Lower lobe of right lung (tissue), 2 donors: Measurements from ENCODE around the gene PSMC3IP. TPM values are rescaled to one million over a fixed set of nuclear protein-coding genes. Genes with fewer than 3 reads are reported as not detected.

Experiments used
- ATAC-seq, 2 donors: fragments of 200-7000 bp; cut with Tn5 transposase; one replicate each; pipeline ENCODE4 v1.9.1; 2020 to 2022; ENCODE audit warnings: mild to moderate bottlenecking in 2 of 2, moderate library complexity in 2 of 2
- DNase-seq: peaks from one replicate; pipeline ENCODE4 v3.0.0-alpha.2; 2020
- H3K27ac ChIP-seq: fragments of 200-600 bp; one replicate; pipeline ENCODE4 v1.8.0; 2022
- H3K27me3 ChIP-seq: fragments of 200-600 bp; one replicate; pipeline ENCODE4 v1.8.0; 2022; ENCODE audit warnings: low read depth
- H3K36me3 ChIP-seq: fragments of 200-600 bp; one replicate; pipeline ENCODE4 v1.8.0; 2022; ENCODE audit warnings: mild to moderate bottlenecking
- H3K4me1 ChIP-seq: fragments of 200-600 bp; one replicate; pipeline ENCODE4 v1.8.0; 2022
- H3K4me3 ChIP-seq: fragments of 200-600 bp; one replicate; pipeline ENCODE4 v1.8.0; 2022; ENCODE audit warnings: mild to moderate bottlenecking
- H3K9me3 ChIP-seq: fragments of 200-600 bp; one replicate; pipeline ENCODE4 v1.8.0; 2022
- CTCF ChIP-seq: fragments of 200-600 bp; IDR thresholded peaks from one replicate; pipeline ENCODE4 v1.8.0; 2022; ENCODE audit warnings: antibody characterized with exemption, mild to moderate bottlenecking
- intact Hi-C: fragments of 100-400 bp; cut with DNase I; formaldehyde crosslinking; loops from one replicate; pipeline ENCODE4 v1.11.0; 2022
- total RNA-seq: library from RNA; stranded (reverse); fragmentation: NEBNext Ultra II Directional; extraction: Animal tissue kit (Norgen Biotek cat#: 25700); gene quantifications from one replicate; pipeline ENCODE4 v1.2.1, GENCODE V29; 2021
- donor health status: DM: no; HTN: yes; CAD: no; lungs with severe emphysema.

Gene PSMC3IP
- total RNA-seq, 1 donor from 2014 or later, result 4.8 TPM

- no peak overlapping the region for H3K4me3 ChIP-seq
- H3K4me1 ChIP-seq, result peaks cover 56% of the 10 kb centered on the region
- TF ChIP-seq CTCF, result no peak
- H3K27me3 ChIP-seq, result no peaks in the 10 kb centered on the region
- H3K36me3 ChIP-seq, result peaks cover 28% of the 10 kb centered on the region
- H3K9me3 ChIP-seq, result no peaks in the 10 kb centered on the region
- ATAC-seq (no peak), DNase-seq (no peak)
- intact Hi-C loops, result no loop called here
- H3K27ac ChIP-seq, result peak overlapping the region; percentile 46
Observed at GRCh38 chr17:42525221-42525620, 52.3 kb downstream of the PSMC3IP start.

GRCh38 chr17:42522798-42523278, 54.7 kb downstream of the PSMC3IP start:
- Histone ChIP-seq H3K4me1 (peaks cover 70% of the 10 kb centered on the region), H3K9me3 (no peaks in the 10 kb centered on the region), H3K36me3 (peaks cover 28% of the 10 kb centered on the region), H3K27ac (peak overlapping the region; percentile 90), H3K4me3 (no peak overlapping the region), H3K27me3 (no peaks in the 10 kb centered on the region)
- DNase-seq (no peak), ATAC-seq (no peak)
- intact Hi-C loops, result no loop called here
- TF ChIP-seq CTCF, result no peak

Other genes with a start within 250 kb of the PSMC3IP start
- gene STAT3, start 189.3 kb downstream of the PSMC3IP start, total RNA-seq, result 278 TPM
- 269 TPM for gene CAVIN1, start 154.5 kb downstream of the PSMC3IP start, total RNA-seq
- 107 TPM for gene ATP6V0A1, start 118.9 kb downstream of the PSMC3IP start, total RNA-seq
- gene NAGLU, start 41.5 kb downstream of the PSMC3IP start, total RNA-seq, result 39.1 TPM
- 2.2 TPM for gene HSD17B1, start 24.8 kb downstream of the PSMC3IP start, total RNA-seq
- gene COASY, start 15.6 kb downstream of the PSMC3IP start, total RNA-seq, result 65.8 TPM
- gene MLX, start 10.6 kb downstream of the PSMC3IP start, total RNA-seq, result 70.5 TPM
- gene RETREG3, start 31.6 kb upstream of the PSMC3IP start, total RNA-seq, result 70.7 TPM
- gene TUBG1, start 32.0 kb upstream of the PSMC3IP start, total RNA-seq, result 30.3 TPM
- gene TUBG2, start 81.6 kb upstream of the PSMC3IP start, total RNA-seq, result 16.8 TPM
- 18.3 TPM for gene PLEKHH3, start 99.3 kb upstream of the PSMC3IP start, total RNA-seq
- 1.4 TPM for gene CCR10, start 104.1 kb upstream of the PSMC3IP start, total RNA-seq
- gene CNTNAP1, start 104.8 kb upstream of the PSMC3IP start, total RNA-seq, result 9.0 TPM
- gene EZH1, start 167.3 kb upstream of the PSMC3IP start, total RNA-seq, result 56.2 TPM
- gene RAMP2, start 183.5 kb upstream of the PSMC3IP start, total RNA-seq, result 127 TPM
- gene VPS25, start 195.7 kb upstream of the PSMC3IP start, total RNA-seq, result 42.1 TPM
- gene WNK4, start 202.9 kb upstream of the PSMC3IP start, total RNA-seq, result 0.47 TPM
- gene COA3, start 221.0 kb upstream of the PSMC3IP start, total RNA-seq, result 54.5 TPM
- 1.6 TPM for gene CNTD1, start 221.1 kb upstream of the PSMC3IP start, total RNA-seq
- gene BECN1, start 246.6 kb upstream of the PSMC3IP start, total RNA-seq, result 65.3 TPM